ENCODE results near the gene APOL4.
"Not testable (repeated sequence)": the region's sequence is repeated elsewhere in the genome, so short reads cannot be mapped to it uniquely, and the experiment has no call there.

Gene APOL4

DNA sequence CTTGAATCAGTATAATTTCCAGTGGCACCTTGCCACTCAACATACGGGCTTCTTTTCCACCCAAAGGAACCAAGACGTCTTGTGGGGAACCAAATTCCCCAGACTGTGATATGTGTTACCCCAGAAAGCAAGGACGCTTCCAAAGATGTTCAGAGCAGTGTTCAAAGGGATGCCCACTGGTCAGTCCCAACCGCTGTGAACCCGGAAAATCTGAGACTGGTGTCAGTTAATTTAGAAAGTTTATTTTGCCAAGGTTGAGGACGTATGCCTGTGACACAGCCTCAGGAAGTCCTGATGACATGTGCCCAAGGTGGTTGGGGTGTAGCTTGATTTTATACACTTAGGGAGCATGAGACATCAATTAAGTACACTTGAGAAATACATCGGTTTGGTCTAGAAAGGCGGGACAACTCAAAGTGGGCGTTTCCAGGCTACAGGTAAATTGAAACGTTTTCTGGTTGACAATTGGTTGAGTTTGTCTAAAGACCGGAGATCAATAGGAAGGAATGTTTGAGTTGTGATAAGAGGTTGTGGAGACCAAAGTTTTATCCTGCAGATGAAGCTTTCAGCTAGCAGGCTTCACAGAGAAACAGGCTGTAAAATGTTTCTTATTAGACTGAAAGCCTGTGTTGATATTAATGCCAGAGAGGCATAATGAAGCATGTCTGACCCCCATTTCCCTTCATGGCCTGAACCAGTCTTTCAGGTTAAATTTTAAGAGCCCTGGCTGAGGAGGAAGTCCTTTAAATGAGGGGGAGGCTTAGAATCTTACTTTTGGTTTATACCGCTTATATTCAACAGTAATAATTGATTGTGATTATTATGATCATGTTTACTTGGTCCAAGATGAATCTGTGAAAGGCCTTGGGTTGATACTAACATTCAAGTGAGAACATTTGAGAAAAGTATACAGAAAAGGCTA is 47.8 kb downstream of the APOL4 start:
- peaks cover 34% of the 10 kb centered on the region for H3K4me1 ChIP-seq (ENCODE audit: control insufficient read depth, insufficient read depth, low read length, unreplicated experiment)
- no peak overlapping the region for H3K27ac ChIP-seq (ENCODE audit: low read depth, low read length)

DNA sequence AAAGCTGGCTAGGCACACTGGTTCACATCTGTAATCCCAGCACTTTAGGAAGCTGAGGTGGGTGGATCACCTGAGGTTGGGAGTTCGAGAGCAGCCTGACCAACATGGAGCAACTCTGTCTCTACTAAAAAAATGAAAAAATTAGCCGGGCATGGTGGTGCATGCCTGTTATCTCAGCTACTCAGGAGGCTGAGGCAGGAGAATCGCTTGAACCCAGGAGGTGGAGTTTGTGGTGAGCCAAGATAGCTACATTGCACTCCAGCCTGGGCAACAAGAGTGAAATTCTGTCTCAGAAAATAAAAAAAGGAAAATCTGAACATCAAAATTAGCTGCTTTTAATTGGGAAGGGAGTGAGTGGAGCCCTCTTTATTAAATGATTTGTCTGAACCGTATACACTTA is 48.8 kb downstream of the APOL4 start:
- H3K27me3 ChIP-seq (ENCODE audit: insufficient read depth, low read length); H3K4me3 ChIP-seq (ENCODE audit: low read depth, low read length); H3K36me3 ChIP-seq (ENCODE audit: insufficient read depth, low read length); H3K27ac ChIP-seq (ENCODE audit: low read depth, low read length); H2AFZ ChIP-seq (ENCODE audit: low read length, unreplicated experiment): not testable (repeated sequence)
- H3K4me1 ChIP-seq (ENCODE audit: control insufficient read depth, insufficient read depth, low read length, unreplicated experiment): peaks cover 33% of the 10 kb centered on the region
- H3K79me2 ChIP-seq (ENCODE audit: control insufficient read depth, insufficient read depth, low read length, unreplicated experiment): peaks cover 20% of the 10 kb centered on the region

More for the DNA sequence above, 47.8 kb downstream of the APOL4 start:
- Histone ChIP-seq H3K27me3 (ENCODE audit: insufficient read depth, low read length) (no peaks in the 10 kb centered on the region), H3K4me3 (ENCODE audit: low read depth, low read length) (no peak overlapping the region), H3K79me2 (ENCODE audit: control insufficient read depth, insufficient read depth, low read length, unreplicated experiment) (peaks cover 28% of the 10 kb centered on the region), H2AFZ (ENCODE audit: low read length, unreplicated experiment) (no peak overlapping the region), H3K36me3 (ENCODE audit: insufficient read depth, low read length) (peaks cover 4% of the 10 kb centered on the region; the same call in 1 of the 2 replicates)

DNA sequence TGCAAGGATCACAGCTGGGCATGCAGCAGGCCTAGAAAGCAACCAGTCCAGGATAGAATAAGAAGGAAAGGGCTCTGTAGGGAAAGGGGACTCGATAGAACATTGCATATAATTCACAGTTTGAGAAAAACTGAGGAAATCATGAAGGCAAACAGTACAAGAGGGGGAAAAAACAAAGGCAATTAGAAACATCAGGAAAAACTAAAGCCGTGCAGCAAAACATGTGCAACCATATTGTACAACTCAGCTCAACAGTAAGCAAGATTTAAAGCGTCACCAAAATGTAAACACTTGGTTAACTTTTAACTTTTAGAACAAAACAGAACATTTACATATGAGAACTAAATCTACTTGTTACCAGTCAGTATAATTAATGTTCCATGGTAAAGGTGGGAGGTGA is 49.5 kb downstream of the APOL4 start:
- Histone ChIP-seq H3K36me3 (ENCODE audit: insufficient read depth, low read length) (peaks cover 4% of the 10 kb centered on the region; the same call in 1 of the 2 replicates), H2AFZ (ENCODE audit: low read length, unreplicated experiment) (no peak overlapping the region)

DNA sequence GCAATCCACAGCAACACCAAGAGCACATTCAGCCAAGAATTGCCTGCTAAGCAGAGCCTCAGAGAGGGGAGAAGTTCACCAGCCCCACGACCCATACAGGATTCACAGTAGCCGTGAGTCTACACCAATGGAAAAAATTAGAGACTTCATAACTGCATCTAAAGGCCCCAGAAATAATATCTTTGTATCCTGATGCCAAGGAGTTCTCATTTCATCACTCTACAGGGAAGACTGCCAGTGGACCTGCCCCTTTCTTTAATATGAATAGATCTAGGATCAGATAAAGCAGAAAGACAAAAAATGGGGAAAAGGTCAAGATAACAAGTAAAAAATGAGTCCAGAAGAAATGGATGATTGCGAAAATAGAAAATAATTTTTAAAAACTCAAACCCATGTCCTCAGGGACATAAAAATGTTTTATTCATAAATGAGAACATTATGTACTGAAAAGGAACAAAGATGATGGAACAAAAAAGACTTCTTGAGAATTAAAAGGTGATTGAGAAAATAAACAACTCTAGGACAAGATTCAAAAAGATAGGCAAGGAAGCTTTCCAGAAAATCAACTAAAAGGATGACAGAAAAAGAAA is 50.5 kb downstream of the APOL4 start:
- no peaks in the 10 kb centered on the region for H3K27me3 ChIP-seq (ENCODE audit: insufficient read depth, low read length)
- no peak overlapping the region for H3K4me3 ChIP-seq (ENCODE audit: low read depth, low read length)
- H3K36me3 ChIP-seq (ENCODE audit: insufficient read depth, low read length): peaks cover 4% of the 10 kb centered on the region; the same call in 1 of the 2 replicates
- H3K79me2 ChIP-seq (ENCODE audit: control insufficient read depth, insufficient read depth, low read length, unreplicated experiment): peaks cover 14% of the 10 kb centered on the region
- H2AFZ ChIP-seq (ENCODE audit: low read length, unreplicated experiment): no peak overlapping the region
- peak overlapping the region; percentile 66 for H3K27ac ChIP-seq (ENCODE audit: low read depth, low read length)
- peaks cover 31% of the 10 kb centered on the region for H3K4me1 ChIP-seq (ENCODE audit: control insufficient read depth, insufficient read depth, low read length, unreplicated experiment)

More for the DNA sequence above, 49.5 kb downstream of the APOL4 start:
- peaks cover 33% of the 10 kb centered on the region for H3K4me1 ChIP-seq (ENCODE audit: control insufficient read depth, insufficient read depth, low read length, unreplicated experiment)
- peaks cover 20% of the 10 kb centered on the region for H3K79me2 ChIP-seq (ENCODE audit: control insufficient read depth, insufficient read depth, low read length, unreplicated experiment)
- no peak overlapping the region for H3K4me3 ChIP-seq (ENCODE audit: low read depth, low read length)
- peak overlapping the region; percentile 66; the same call in 1 of the 2 replicates for H3K27ac ChIP-seq (ENCODE audit: low read depth, low read length)
- H3K27me3 ChIP-seq (ENCODE audit: insufficient read depth, low read length): no peaks in the 10 kb centered on the region

DNA sequence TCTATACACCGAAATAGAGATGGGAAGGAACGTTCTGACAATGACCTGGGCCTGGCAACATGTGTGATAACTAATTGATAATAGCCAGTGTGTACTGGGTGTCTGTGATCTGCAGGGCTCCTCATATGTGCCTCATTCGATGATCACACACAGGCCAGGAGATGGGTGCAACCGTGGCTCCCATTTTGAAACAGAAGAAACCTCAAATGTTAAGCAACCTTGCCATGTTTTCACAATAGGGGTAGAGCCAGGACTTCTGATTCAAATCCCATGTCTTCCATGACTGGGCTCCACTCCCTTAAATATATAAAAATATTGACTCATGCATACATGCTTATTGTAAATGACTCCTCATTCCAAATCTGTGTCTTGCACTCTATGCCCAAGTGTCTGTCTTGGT is 52.2 kb downstream of the APOL4 start:
- peaks cover 4% of the 10 kb centered on the region; the same call in 1 of the 2 replicates for H3K36me3 ChIP-seq (ENCODE audit: insufficient read depth, low read length)
- peaks cover 29% of the 10 kb centered on the region for H3K4me1 ChIP-seq (ENCODE audit: control insufficient read depth, insufficient read depth, low read length, unreplicated experiment)
- peaks cover 7% of the 10 kb centered on the region for H3K79me2 ChIP-seq (ENCODE audit: control insufficient read depth, insufficient read depth, low read length, unreplicated experiment)
- H3K27me3 ChIP-seq (ENCODE audit: insufficient read depth, low read length): no peaks in the 10 kb centered on the region
- H2AFZ ChIP-seq (ENCODE audit: low read length, unreplicated experiment): no peak overlapping the region
- H3K4me3 ChIP-seq (ENCODE audit: low read depth, low read length): no peak overlapping the region
- peak overlapping the region; percentile 34; the same call in 1 of the 2 replicates for H3K27ac ChIP-seq (ENCODE audit: low read depth, low read length)

DNA sequence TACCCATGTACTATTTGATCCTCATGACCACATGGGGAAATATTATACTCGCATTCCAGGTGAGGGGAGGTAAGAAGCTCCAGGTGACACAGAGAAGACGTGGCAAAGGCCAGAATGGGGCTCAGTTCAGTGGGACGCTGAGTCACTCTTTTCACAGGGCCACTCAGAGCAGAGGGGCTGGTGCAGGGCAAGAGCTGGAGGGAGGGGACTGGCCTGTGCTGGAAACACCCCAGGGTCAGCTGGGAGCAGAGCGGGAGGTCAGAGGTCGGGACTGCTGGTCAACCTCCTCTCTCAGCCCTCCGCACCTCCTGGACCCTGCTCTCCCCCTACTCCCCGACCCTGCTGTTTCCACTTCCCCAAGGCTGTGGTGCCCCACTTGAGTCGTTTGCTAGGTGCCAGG is 53.2 kb downstream of the APOL4 start:
- Histone ChIP-seq H3K4me3 (ENCODE audit: low read depth, low read length) (no peak overlapping the region), H3K4me1 (ENCODE audit: control insufficient read depth, insufficient read depth, low read length, unreplicated experiment) (peaks cover 29% of the 10 kb centered on the region), H3K27ac (ENCODE audit: low read depth, low read length) (no peak overlapping the region), H2AFZ (ENCODE audit: low read length, unreplicated experiment) (no peak overlapping the region), H3K36me3 (ENCODE audit: insufficient read depth, low read length) (peaks cover 4% of the 10 kb centered on the region; the same call in 1 of the 2 replicates), H3K79me2 (ENCODE audit: control insufficient read depth, insufficient read depth, low read length, unreplicated experiment) (peaks cover 6% of the 10 kb centered on the region), H3K27me3 (ENCODE audit: insufficient read depth, low read length) (no peaks in the 10 kb centered on the region)

DNA sequence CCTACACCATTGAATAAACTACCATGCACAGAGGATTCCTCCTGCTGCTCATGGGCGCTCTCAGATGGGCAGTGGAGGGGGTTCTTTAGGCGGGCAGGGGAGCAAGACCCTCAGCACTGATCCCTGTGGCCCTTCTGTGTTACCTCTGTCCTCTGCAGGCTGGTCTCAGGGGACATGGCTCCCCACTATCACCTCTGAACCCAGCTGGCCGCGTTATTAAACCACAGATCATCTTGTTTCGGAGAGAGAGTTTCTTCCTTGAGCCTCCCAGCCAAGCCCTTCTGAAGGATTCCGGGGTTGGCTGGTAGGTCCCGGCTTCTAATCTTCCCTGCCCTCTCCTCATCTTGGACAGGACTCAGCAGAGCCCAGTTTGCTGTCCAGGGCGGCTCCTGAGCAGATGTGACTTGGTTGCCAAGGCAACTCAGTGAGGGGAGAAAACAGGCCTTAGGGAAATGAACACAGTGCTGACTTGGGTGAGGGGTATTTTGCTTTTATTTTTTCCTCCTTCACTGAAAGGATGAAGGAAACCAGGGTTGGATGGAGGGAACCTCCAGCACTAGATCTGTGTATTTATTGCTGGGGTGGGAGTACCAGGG is 54.3 kb downstream of the APOL4 start:
- H3K79me2 ChIP-seq (ENCODE audit: control insufficient read depth, insufficient read depth, low read length, unreplicated experiment): peaks cover 4% of the 10 kb centered on the region
- H3K4me3 ChIP-seq (ENCODE audit: low read depth, low read length): no peak overlapping the region
- no peak overlapping the region for H2AFZ ChIP-seq (ENCODE audit: low read length, unreplicated experiment)
- H3K4me1 ChIP-seq (ENCODE audit: control insufficient read depth, insufficient read depth, low read length, unreplicated experiment): peaks cover 29% of the 10 kb centered on the region
- peaks cover 1% of the 10 kb centered on the region; the same call in 1 of the 2 replicates for H3K36me3 ChIP-seq (ENCODE audit: insufficient read depth, low read length)
- no peak overlapping the region for H3K27ac ChIP-seq (ENCODE audit: low read depth, low read length)
- no peaks in the 10 kb centered on the region for H3K27me3 ChIP-seq (ENCODE audit: insufficient read depth, low read length)

DNA sequence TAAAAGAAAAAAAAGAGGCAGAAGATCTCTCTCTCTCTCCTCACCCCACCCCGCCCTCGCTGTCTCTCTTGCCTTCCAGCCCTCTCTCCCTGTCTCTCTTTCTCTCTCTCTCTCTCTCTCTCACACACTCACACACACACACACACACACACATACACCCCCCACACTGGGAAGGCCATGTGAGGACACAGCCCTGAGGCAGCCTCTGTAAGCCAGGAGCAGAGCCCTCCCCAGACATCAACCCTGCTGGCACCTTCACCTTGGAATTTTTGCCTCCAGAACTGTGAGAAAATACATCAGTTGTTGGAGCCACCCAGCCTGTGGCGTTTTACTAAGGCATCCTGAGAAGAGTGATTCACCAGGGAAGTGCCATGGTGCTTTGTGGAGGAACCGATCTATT is 55.7 kb downstream of the APOL4 start:
- no peak overlapping the region for H3K27ac ChIP-seq (ENCODE audit: low read depth, low read length)
- H3K36me3 ChIP-seq (ENCODE audit: insufficient read depth, low read length): no peaks in the 10 kb centered on the region
- H3K27me3 ChIP-seq (ENCODE audit: insufficient read depth, low read length): no peaks in the 10 kb centered on the region
- peaks cover 20% of the 10 kb centered on the region for H3K4me1 ChIP-seq (ENCODE audit: control insufficient read depth, insufficient read depth, low read length, unreplicated experiment)
- no peak overlapping the region for H3K4me3 ChIP-seq (ENCODE audit: low read depth, low read length)
- H2AFZ ChIP-seq (ENCODE audit: low read length, unreplicated experiment): no peak overlapping the region
- peaks cover 4% of the 10 kb centered on the region for H3K79me2 ChIP-seq (ENCODE audit: control insufficient read depth, insufficient read depth, low read length, unreplicated experiment)

DNA sequence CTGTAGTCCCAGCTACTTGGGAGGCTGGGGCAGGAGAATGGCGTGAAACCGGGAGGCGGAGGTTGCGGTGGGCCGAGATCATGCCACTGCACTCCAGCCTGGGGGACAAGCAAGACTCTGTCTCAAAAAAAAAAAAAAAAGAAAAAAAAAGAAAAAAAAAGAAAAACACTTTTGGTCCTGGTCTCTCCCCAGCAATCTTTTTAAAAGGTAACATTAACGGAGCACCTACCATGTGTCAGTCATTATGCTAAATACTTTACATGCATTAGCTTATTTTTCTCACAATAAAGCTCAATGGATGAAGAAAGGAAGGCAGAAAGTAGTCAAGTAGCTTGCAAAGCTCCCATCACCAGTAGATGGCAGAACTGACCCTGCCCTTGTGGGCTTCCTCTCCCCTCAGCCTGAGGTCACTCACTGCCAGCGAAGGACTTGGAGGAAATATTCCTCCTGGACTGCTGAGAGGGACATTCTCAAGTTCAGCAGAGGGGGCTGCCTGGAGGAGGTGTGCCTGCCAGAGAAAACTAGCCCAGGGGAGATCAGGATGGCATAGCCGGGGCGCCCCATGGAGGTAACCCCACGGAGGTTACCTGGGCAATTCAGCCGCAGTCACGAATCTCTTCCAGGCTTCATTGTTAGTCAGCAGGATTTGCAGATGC is 56.6 kb downstream of the APOL4 start:
- Histone ChIP-seq H3K4me1 (ENCODE audit: control insufficient read depth, insufficient read depth, low read length, unreplicated experiment) (peaks cover 11% of the 10 kb centered on the region), H3K27ac (ENCODE audit: low read depth, low read length) (no peak overlapping the region), H2AFZ (ENCODE audit: low read length, unreplicated experiment) (no peak overlapping the region), H3K36me3 (ENCODE audit: insufficient read depth, low read length) (no peaks in the 10 kb centered on the region), H3K79me2 (ENCODE audit: control insufficient read depth, insufficient read depth, low read length, unreplicated experiment) (peaks cover 1% of the 10 kb centered on the region), H3K27me3 (ENCODE audit: insufficient read depth, low read length) (no peaks in the 10 kb centered on the region), H3K4me3 (ENCODE audit: low read depth, low read length) (no peak overlapping the region)

DNA sequence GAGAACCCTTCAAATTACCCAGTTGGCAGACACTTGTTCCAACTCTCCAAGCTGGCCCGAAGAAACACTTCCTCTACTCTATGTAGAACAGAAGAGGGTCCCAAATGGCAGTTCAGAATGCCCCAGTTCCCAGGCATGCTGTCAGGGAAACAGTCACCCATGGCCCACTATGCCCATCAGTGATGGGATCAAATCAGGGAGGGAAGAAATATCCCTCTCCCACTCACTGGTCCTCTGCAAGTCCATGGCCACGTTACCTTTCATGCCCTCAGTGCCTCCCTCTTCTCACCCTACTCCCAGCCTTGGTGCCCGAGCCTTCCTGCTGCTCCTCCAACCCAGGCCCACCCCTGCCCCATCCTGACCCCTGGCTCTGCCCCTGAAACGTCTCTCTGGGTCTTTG is 57.7 kb downstream of the APOL4 start:
- H3K27ac ChIP-seq (ENCODE audit: low read depth, low read length): no peak overlapping the region
- no peaks in the 10 kb centered on the region for H3K79me2 ChIP-seq (ENCODE audit: control insufficient read depth, insufficient read depth, low read length, unreplicated experiment)
- no peaks in the 10 kb centered on the region for H3K27me3 ChIP-seq (ENCODE audit: insufficient read depth, low read length)
- no peak overlapping the region for H2AFZ ChIP-seq (ENCODE audit: low read length, unreplicated experiment)
- peaks cover 6% of the 10 kb centered on the region for H3K4me1 ChIP-seq (ENCODE audit: control insufficient read depth, insufficient read depth, low read length, unreplicated experiment)
- no peak overlapping the region for H3K4me3 ChIP-seq (ENCODE audit: low read depth, low read length)
- H3K36me3 ChIP-seq (ENCODE audit: insufficient read depth, low read length): no peaks in the 10 kb centered on the region

Data from ACC112 (cell line).